Stimulated activated naive B cell treated with anti-CD40 and anti-IgM and Interleukin-4, amounts not matched to agents 10 μg/mL and 1 μg/mL and 100 μg/mL, for 72 hours (primary cell): ENCODE data around the gene PGC.

ENCODE experiments used
- ATAC-seq, 2 donors: fragments of 150-1000 bp; cut with Tn5 transposase; replicated peaks; 2 replicates each; pipeline ENCODE4 v1.10.0; 2021; ENCODE audit warnings: moderate library complexity in 1 of 2
- DNase-seq: peaks from one replicate; pipeline ENCODE4 v3.0.0; 2021
- H3K27ac Mint-ChIP-seq: one replicate; pipeline ENCODE4 v1.8.0; 2022; ENCODE audit warnings: mild to moderate bottlenecking, mixed read lengths
- H3K27me3 Mint-ChIP-seq, 2 donors: one replicate each; pipeline ENCODE4 v1.8.0; 2022; ENCODE audit warnings: mixed read lengths in 2 of 2
- H3K36me3 Mint-ChIP-seq, 2 donors: one replicate each; pipeline ENCODE4 v1.8.0; 2022; ENCODE audit warnings: mixed read lengths in 2 of 2, mild to moderate bottlenecking in 1 of 2
- H3K4me1 Mint-ChIP-seq, 2 donors: one replicate each; pipeline ENCODE4 v1.8.0; 2022; ENCODE audit warnings: mixed read lengths in 2 of 2, mild to moderate bottlenecking in 1 of 2
- H3K4me3 Mint-ChIP-seq, 2 donors: one replicate each; pipeline ENCODE4 v1.8.0; 2022; ENCODE audit warnings: mild to moderate bottlenecking in 2 of 2, mixed read lengths in 2 of 2, moderate library complexity in 1 of 2
- H3K9me3 Mint-ChIP-seq, 2 donors: one replicate each; pipeline ENCODE4 v1.8.0; 2022; ENCODE audit warnings: mixed read lengths in 2 of 2, mild to moderate bottlenecking in 1 of 2

PGC gene

DNA sequence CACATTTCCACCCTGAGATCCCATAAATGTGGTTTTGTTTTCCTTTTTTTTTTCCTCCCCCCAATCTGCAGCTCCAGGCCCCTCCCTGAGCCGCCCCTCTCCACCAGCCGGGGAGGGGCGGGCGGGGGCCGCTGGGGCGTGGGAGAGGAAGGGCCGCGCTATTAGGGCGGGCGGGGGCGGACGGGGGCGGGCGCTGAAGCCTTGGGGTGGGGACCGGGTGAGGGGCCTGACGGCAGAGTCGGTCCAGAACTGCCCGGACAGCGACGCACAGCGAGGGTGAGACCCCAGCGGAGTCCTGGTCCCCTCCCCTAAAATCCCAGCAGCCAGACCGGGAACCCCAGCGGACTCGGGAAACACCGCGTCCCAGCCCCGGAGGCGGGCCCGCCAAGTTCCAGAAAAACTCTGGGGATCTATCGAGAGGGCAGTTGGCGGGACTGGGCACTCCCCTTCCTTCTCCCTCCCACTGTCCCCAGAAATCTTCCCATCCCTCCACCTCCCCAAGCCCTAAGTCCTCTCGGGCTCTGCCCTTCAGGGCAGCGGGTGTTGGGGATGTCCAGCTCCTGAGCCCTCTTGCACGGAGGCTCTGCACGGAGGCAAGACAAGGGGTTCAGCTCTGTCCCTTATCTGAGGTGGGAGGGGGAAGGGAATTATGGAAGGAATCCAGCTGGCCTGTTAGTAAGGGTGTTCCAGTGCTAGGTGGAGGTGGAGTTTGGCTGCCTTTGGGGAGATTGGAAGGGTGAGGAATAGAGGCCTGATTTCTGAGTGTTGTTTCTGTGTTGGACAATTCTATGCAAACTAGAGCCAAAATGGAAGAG, 33.6 kb upstream of the PGC start, which contains the start of gene PRICKLE4:
PRICKLE4 (plus strand) TSS at position 232 of the 815 bp plus-strand sequence. CDS start 2,692 bp downstream, outside the sequence.
- Mint-ChIP-seq H3K27me3 (no peaks in the 10 kb centered on the region), H3K4me3 (peak within 1 kb of the TSS; percentile 87 to 94), H3K9me3 (no peaks in the 10 kb centered on the region), H3K27ac (peak within 1 kb of the TSS; percentile 75), H3K4me1 (peaks cover 24 to 41% of the 10 kb centered on the region in 2 donors), H3K36me3 (peaks cover 2 to 10% of the 10 kb centered on the region in 2 donors)
- peak; percentile 1 to 2 for ATAC-seq
- DNase-seq = no peak

DNA sequence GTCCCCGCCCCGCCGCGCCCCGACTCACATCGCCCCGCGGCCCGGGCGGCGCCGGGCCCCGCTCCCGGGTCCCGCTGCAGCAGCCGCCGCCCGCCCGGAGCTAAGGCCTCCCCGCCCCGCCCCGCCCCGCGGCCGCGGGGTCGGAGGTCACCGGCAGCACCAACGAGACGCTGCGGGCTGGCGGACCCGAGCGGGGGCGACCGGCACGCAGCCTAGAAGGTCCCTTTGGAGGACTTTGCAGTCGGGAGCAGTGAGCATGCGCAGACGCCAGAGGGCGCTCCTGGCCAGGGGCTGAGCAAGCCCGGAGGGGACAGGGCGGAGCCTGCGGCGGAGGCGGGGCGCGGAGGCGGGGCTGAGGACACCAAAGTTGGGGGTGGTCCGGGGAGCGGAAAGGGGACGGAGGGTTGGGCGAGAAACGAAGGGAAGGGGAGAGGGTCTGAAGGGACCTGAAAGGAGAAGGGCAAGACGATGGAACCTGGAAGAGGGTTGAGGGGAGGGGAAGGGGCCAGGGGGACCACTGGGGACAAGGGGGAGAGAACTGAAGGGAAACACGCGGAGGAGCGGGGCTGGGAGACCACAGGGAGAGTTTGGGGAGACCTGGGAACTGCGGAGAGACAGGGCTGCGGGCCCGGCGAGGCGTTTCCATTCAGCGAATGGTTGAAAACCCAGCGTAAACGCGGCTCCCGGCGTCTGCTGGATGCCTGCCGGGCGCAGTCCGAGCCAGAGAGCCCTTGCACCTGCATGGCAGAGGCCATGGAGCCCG, 32.8 kb upstream of the PGC start, which contains the start of gene FRS3:
FRS3 (minus strand) TSS at position 113 of the 763 bp plus-strand sequence. CDS start 2,913 bp downstream, outside the sequence.
- Mint-ChIP-seq H3K27me3 (no peaks in the 10 kb centered on the region), H3K9me3 (no peaks in the 10 kb centered on the region), H3K4me3 (peak within 1 kb of the TSS; percentile 91 to 94), H3K27ac (peak within 1 kb of the TSS; percentile 90), H3K36me3 (peaks cover 5 to 15% of the 10 kb centered on the region in 2 donors), H3K4me1 (peaks cover 21 to 33% of the 10 kb centered on the region in 2 donors)
- peak; percentile 92 to 97 for ATAC-seq
- peak; percentile 98 for DNase-seq

GRCh38 chr6:41779336-41779735, 32.1 kb upstream of the PGC start:
- peak overlapping the region; percentile 89 to 91 for H3K4me3 Mint-ChIP-seq
- no peaks in the 10 kb centered on the region for H3K27me3 Mint-ChIP-seq
- peak in 1 of 2 donors; percentile 33 for ATAC-seq
- DNase-seq = no peak
- H3K4me1 Mint-ChIP-seq = peaks cover 15 to 27% of the 10 kb centered on the region in 2 donors
- H3K9me3 Mint-ChIP-seq = no peaks in the 10 kb centered on the region
- peak overlapping the region; percentile 90 for H3K27ac Mint-ChIP-seq
- peaks cover 10 to 22% of the 10 kb centered on the region in 2 donors for H3K36me3 Mint-ChIP-seq

- no peaks in the 10 kb centered on the region for H3K27me3 Mint-ChIP-seq
- H3K9me3 Mint-ChIP-seq = no peaks in the 10 kb centered on the region
- peak overlapping the region; percentile 90 for H3K27ac Mint-ChIP-seq
- peaks cover 14 to 26% of the 10 kb centered on the region in 2 donors for H3K36me3 Mint-ChIP-seq
- peaks cover 13 to 23% of the 10 kb centered on the region in 2 donors for H3K4me1 Mint-ChIP-seq
- ATAC-seq (no peak), DNase-seq (no peak)
- peak overlapping the region; percentile 89 to 91 for H3K4me3 Mint-ChIP-seq
These were observed 31.7 kb upstream of the PGC start for GRCh38 chr6:41778895-41779294.

GRCh38 chr6:41777551-41778285, 30.5 kb upstream of the PGC start:
- no peak for ATAC-seq
- no peak for DNase-seq
- peaks cover 13 to 23% of the 10 kb centered on the region in 2 donors for H3K4me1 Mint-ChIP-seq
- no peak overlapping the region for H3K27ac Mint-ChIP-seq
- H3K9me3 Mint-ChIP-seq = no peaks in the 10 kb centered on the region
- H3K27me3 Mint-ChIP-seq = no peaks in the 10 kb centered on the region
- H3K4me3 Mint-ChIP-seq = no peak overlapping the region
- peaks cover 14 to 27% of the 10 kb centered on the region in 2 donors for H3K36me3 Mint-ChIP-seq

DNA sequence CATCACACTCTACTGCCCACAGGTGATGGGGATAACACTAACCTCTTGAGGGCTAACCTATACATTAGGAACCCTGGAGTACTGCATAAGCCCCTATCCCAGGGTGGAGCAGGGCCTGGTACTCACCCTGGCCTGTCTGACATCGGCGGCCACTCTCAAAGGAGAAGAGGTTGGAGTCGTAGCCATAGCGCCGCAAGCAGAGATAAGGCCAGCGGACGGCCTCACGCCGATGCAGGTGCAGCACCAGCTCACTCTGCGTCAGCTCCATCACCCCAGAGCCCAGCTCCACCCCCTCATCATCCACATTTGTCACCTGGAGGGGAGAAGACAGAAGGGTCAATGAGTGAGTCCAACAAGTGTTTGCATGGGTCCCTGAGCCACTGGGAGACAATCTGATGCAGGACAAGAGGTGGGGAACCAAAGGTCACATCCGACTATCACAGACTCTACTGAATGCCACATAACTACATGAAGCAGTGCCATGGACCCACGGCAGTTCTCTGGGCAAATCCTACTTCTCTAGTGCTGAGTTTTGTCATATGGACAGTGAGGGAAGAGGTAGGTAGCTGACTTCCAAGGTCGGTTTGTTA, 28.2 kb upstream of the PGC start:
- Mint-ChIP-seq H3K4me3 (no peak overlapping the region), H3K27ac (no peak overlapping the region), H3K9me3 (no peaks in the 10 kb centered on the region), H3K4me1 (peaks cover 7 to 16% of the 10 kb centered on the region in 2 donors), H3K27me3 (no peaks in the 10 kb centered on the region), H3K36me3 (peaks cover 29 to 44% of the 10 kb centered on the region in 2 donors)
- no peak for DNase-seq
- no peak for ATAC-seq

DNA sequence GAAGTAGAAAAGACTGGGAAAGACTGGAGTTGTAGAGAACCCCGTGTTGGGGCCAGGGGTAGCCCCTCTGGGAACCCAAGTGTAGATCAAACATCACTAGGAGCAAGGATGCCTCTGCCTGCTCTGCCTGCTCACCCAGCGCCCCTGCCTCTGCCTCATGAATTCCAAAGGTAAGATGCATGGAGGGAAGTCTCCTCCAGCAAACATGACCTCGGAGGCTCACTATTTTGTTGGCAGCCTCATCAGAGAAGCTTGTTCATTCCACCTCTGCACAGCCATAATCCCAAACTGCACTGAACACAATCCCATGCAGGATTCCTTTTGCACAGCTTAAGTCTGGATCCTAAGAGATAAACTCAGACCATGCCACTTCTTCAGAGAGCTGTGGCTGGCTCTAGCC, 27.6 kb upstream of the PGC start:
- H3K9me3 Mint-ChIP-seq = no peaks in the 10 kb centered on the region
- H3K36me3 Mint-ChIP-seq = peaks cover 32 to 49% of the 10 kb centered on the region in 2 donors
- ATAC-seq = no peak
- peaks cover 7 to 16% of the 10 kb centered on the region in 2 donors for H3K4me1 Mint-ChIP-seq
- DNase-seq = no peak
- H3K27ac Mint-ChIP-seq = no peak overlapping the region
- no peak overlapping the region for H3K4me3 Mint-ChIP-seq
- no peaks in the 10 kb centered on the region for H3K27me3 Mint-ChIP-seq

DNA sequence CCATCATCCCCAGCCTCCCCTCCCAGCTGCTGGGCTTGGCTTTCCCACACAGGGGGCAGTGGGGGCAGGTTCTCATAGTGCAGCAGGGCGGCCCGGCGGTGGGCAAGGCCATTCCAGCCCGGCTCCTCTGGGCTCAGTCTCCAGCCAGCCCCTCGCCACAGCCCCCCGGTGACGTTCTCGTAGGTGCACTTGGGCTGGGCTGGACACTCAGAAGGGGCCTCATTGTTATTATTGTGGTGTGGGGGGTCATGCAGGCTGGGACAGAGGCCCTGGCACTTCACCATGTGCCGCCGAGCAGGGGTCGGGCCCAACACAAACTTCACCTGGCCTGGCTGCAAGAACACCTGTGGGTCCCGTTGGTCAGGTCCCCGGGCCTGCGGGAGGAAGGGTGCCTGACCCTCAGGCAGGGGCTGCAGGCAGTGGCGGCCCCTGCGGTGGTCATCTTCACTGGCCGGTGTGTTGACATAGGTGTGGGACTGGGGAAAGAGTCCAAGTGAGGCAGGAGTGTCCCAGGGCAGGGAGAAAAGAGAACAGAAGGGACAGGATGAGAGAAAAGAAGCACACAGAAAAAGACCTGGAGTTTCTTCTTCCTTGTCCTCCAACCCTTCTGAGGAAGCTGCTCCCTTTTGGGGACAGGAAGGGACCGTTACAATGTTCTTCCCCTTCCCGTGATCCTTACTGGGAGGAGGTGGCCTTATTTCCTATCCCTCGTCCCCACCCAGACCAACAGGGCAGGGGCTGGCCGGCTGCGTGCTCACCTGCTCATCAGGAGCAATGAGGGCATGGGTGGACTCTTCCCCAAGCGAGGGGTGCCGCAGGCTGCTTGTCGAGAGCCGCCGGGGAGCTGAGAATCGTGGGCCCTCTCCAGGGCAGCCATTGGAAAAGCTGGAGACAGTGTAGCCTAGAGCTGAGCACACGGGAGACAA, 24.1 kb upstream of the PGC start:
- DNase-seq (no peak), ATAC-seq (no peak)
- Mint-ChIP-seq H3K27ac (no peak overlapping the region), H3K27me3 (no peaks in the 10 kb centered on the region), H3K4me3 (no peak overlapping the region), H3K9me3 (no peaks in the 10 kb centered on the region), H3K36me3 (peaks cover 30 to 43% of the 10 kb centered on the region in 2 donors), H3K4me1 (no peaks in the 10 kb centered on the region)

- no peak for ATAC-seq
These were observed 23.3 kb upstream of the PGC start for GRCh38 chr6:41770381-41771057.

GRCh38 chr6:41769376-41769775, 22.2 kb upstream of the PGC start:
- no peak for DNase-seq
- peaks cover 22 to 31% of the 10 kb centered on the region in 2 donors for H3K36me3 Mint-ChIP-seq
- H3K9me3 Mint-ChIP-seq = no peaks in the 10 kb centered on the region
- H3K4me3 Mint-ChIP-seq = no peak overlapping the region
- no peak for ATAC-seq
- H3K27ac Mint-ChIP-seq = no peak overlapping the region
- H3K4me1 Mint-ChIP-seq = no peaks in the 10 kb centered on the region
- no peaks in the 10 kb centered on the region for H3K27me3 Mint-ChIP-seq

More at GRCh38 chr6:41770381-41771057, 23.3 kb upstream of the PGC start:
- Mint-ChIP-seq H3K4me1 (no peaks in the 10 kb centered on the region), H3K36me3 (peaks cover 30 to 43% of the 10 kb centered on the region in 2 donors), H3K9me3 (no peaks in the 10 kb centered on the region), H3K4me3 (no peak overlapping the region), H3K27me3 (no peaks in the 10 kb centered on the region), H3K27ac (no peak overlapping the region)
- no peak for DNase-seq

- H3K27ac Mint-ChIP-seq = no peak overlapping the region
- no peaks in the 10 kb centered on the region for H3K4me1 Mint-ChIP-seq
- H3K4me3 Mint-ChIP-seq = no peak overlapping the region
- H3K9me3 Mint-ChIP-seq = no peaks in the 10 kb centered on the region
- H3K36me3 Mint-ChIP-seq = peaks cover 18 to 26% of the 10 kb centered on the region in 2 donors
- DNase-seq = no peak
- H3K27me3 Mint-ChIP-seq = no peaks in the 10 kb centered on the region
- ATAC-seq = no peak
These were observed 21.5 kb upstream of the PGC start for GRCh38 chr6:41768545-41769308.
